HepG2 (cell line): Measurements from ENCODE around the gene ARFGEF3. TPM values are rescaled to one million over a fixed set of nuclear protein-coding genes. Genes with fewer than 3 reads are reported as not detected.

Source experiments
- ELF3 ChIP-seq: IDR thresholded peaks from 2 replicates; pipeline ENCODE4 v1.6.1; 2016; ENCODE audit warnings: missing genetic modification reagents, missing compliant biosample characterization
- STAG1 ChIP-seq: sonication (generic); formaldehyde crosslinking; IDR thresholded peaks from 2 replicates; pipeline ENCODE4 v1.4.0; 2020; ENCODE audit warnings: missing genetic modification reagents
- TBP ChIP-seq: sonication (generic); formaldehyde crosslinking; IDR thresholded peaks from 2 replicates; pipeline ENCODE4 v1.5.0; 2020; ENCODE audit warnings: missing genetic modification reagents
- TFE3 ChIP-seq: IDR thresholded peaks from 2 replicates; pipeline ENCODE4 v1.6.1; 2016
- ZNF24 ChIP-seq: fragments of 450-650 bp; IDR thresholded peaks from 2 replicates; pipeline ENCODE4 v1.6.1; 2017; ENCODE audit warnings: antibody characterized with exemption, mild to moderate bottlenecking
- ZNF335 ChIP-seq: sonication (generic); formaldehyde crosslinking; IDR thresholded peaks from 2 replicates; pipeline ENCODE4 v1.4.0; 2020; ENCODE audit warnings: missing genetic modification reagents
- ZNF644 ChIP-seq: IDR thresholded peaks from 2 replicates; pipeline ENCODE4 v1.6.1; 2016; ENCODE audit warnings: low read depth
- ZNF646 ChIP-seq: sonication (generic); formaldehyde crosslinking; IDR thresholded peaks from 2 replicates; pipeline ENCODE4 v1.9.0; 2021; ENCODE audit warnings: mild to moderate bottlenecking, missing genetic modification reagents
- ZNF674 ChIP-seq: sonication (generic); formaldehyde crosslinking; IDR thresholded peaks from 2 replicates; pipeline ENCODE4 v1.5.0; 2020; ENCODE audit warnings: low read depth, mild to moderate bottlenecking, missing genetic modification reagents
- ZNF782 ChIP-seq: sonication (generic); formaldehyde crosslinking; IDR thresholded peaks from 2 replicates; pipeline ENCODE4 v1.4.0; 2020; ENCODE audit warnings: missing genetic modification reagents, mild to moderate bottlenecking, borderline replicate concordance
- ZSCAN5A ChIP-seq: sonication (generic); formaldehyde crosslinking; IDR thresholded peaks from 2 replicates; pipeline ENCODE4 v1.8.0; 2022; ENCODE audit warnings: mild to moderate bottlenecking, missing genetic modification reagents, borderline replicate concordance
- polyA plus RNA-seq, 8 experiments: library from polyadenylated mRNA; depleted of rRNA in 3 of 8; stranded (reverse) in 7 of 8; unstranded in 1 of 8; fragments of >200 nt; fragmentation: Illumina TruSeq in 4 of 8; extraction: Trizol in 4 of 8; gene quantifications; 2 replicates each; pipeline versions ENCODE4 v1.2.1 to v1.2.3, GENCODE V29; 2011 to 2016; ENCODE audit warnings: low read depth in 4 of 8, missing spikeins in 1 of 8, mixed read lengths in 1 of 8; ENCODE audit not compliant: insufficient read depth in 1 of 8
- total RNA-seq, 5 experiments: library from RNA; depleted of rRNA; stranded (reverse); fragments of >200 nt; fragmentation: Illumina TruSeq; extraction: Trizol; gene quantifications; 2 replicates each; pipeline ENCODE4 v1.2.3, GENCODE V29; 2016; ENCODE audit warnings: low read depth in 1 of 5
- TF ChIP-seq, protein P1 (sequence below): sonication (generic); formaldehyde crosslinking; IDR thresholded peaks from 2 replicates; pipeline ENCODE4 v1.4.0; 2020; ENCODE audit warnings: missing genetic modification reagents
- TF ChIP-seq, protein P2 (sequence below): sonication (generic); formaldehyde crosslinking; IDR thresholded peaks from 2 replicates; pipeline ENCODE4 v1.5.0; 2020; ENCODE audit warnings: mild to moderate bottlenecking, missing genetic modification reagents, moderate library complexity

Gene ARFGEF3
- total and polyA plus RNA-seq, 2 of the 13 experiments (the other 11 are each of a cell fraction or from before 2014, with no cell fraction given) = 0.60 to 2.6 TPM

GRCh38 chr6:138129190-138129589 is 32.5 kb upstream of the ARFGEF3 start (continued):
- TF ChIP-seq TFE3 (CRISPR knock-in tag) (0 out of 2 replicates have a peak, but pooled peaks have one; percentile 26), ZNF646 (CRISPR knock-in tag) (no peak), ZNF644 (CRISPR knock-in tag) (0 out of 2 replicates have a peak, but pooled peaks have one; percentile 31), ZNF24 (no peak), ZNF335 (CRISPR knock-in tag) (no peak), ZNF674 (no peak), ZSCAN5A (no peak), TBP (CRISPR knock-in tag) (no peak), ZNF782 (CRISPR knock-in tag) (no peak), ELF3 (CRISPR knock-in tag) (0 out of 2 replicates have a peak, but pooled peaks have one; percentile 26), STAG1 (CRISPR knock-in tag) (peak; percentile 70)
- TF ChIP-seq, protein P1, sequence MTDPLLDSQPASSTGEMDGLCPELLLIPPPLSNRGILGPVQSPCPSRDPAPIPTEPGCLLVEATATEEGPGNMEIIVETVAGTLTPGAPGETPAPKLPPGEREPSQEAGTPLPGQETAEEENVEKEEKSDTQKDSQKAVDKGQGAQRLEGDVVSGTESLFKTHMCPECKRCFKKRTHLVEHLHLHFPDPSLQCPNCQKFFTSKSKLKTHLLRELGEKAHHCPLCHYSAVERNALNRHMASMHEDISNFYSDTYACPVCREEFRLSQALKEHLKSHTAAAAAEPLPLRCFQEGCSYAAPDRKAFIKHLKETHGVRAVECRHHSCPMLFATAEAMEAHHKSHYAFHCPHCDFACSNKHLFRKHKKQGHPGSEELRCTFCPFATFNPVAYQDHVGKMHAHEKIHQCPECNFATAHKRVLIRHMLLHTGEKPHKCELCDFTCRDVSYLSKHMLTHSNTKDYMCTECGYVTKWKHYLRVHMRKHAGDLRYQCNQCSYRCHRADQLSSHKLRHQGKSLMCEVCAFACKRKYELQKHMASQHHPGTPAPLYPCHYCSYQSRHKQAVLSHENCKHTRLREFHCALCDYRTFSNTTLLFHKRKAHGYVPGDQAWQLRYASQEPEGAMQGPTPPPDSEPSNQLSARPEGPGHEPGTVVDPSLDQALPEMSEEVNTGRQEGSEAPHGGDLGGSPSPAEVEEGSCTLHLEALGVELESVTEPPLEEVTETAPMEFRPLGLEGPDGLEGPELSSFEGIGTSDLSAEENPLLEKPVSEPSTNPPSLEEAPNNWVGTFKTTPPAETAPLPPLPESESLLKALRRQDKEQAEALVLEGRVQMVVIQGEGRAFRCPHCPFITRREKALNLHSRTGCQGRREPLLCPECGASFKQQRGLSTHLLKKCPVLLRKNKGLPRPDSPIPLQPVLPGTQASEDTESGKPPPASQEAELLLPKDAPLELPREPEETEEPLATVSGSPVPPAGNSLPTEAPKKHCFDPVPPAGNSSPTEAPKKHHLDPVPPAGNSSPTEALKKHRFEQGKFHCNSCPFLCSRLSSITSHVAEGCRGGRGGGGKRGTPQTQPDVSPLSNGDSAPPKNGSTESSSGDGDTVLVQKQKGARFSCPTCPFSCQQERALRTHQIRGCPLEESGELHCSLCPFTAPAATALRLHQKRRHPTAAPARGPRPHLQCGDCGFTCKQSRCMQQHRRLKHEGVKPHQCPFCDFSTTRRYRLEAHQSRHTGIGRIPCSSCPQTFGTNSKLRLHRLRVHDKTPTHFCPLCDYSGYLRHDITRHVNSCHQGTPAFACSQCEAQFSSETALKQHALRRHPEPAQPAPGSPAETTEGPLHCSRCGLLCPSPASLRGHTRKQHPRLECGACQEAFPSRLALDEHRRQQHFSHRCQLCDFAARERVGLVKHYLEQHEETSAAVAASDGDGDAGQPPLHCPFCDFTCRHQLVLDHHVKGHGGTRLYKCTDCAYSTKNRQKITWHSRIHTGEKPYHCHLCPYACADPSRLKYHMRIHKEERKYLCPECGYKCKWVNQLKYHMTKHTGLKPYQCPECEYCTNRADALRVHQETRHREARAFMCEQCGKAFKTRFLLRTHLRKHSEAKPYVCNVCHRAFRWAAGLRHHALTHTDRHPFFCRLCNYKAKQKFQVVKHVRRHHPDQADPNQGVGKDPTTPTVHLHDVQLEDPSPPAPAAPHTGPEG (CRISPR knock-in tag) = no peak
- TF ChIP-seq, protein P2, sequence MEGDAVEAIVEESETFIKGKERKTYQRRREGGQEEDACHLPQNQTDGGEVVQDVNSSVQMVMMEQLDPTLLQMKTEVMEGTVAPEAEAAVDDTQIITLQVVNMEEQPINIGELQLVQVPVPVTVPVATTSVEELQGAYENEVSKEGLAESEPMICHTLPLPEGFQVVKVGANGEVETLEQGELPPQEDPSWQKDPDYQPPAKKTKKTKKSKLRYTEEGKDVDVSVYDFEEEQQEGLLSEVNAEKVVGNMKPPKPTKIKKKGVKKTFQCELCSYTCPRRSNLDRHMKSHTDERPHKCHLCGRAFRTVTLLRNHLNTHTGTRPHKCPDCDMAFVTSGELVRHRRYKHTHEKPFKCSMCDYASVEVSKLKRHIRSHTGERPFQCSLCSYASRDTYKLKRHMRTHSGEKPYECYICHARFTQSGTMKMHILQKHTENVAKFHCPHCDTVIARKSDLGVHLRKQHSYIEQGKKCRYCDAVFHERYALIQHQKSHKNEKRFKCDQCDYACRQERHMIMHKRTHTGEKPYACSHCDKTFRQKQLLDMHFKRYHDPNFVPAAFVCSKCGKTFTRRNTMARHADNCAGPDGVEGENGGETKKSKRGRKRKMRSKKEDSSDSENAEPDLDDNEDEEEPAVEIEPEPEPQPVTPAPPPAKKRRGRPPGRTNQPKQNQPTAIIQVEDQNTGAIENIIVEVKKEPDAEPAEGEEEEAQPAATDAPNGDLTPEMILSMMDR = peak; percentile 69
